K562 (cell line): ENCODE data around the gene TFF1. TPM values are rescaled to one million over a fixed set of nuclear protein-coding genes. Genes with fewer than 3 reads are reported as not detected.

Experiments used
- ATAC-seq: fragments of 200-7000 bp; cut with Tn5 transposase; 3 replicates; pipeline ENCODE4 v1.9.1; 2020; ENCODE audit warnings: moderate library complexity
- BruUV-seq: library from RNA; stranded (reverse); fragments of 400-500 nt; replicated peaks from 2 replicates; lab custom pipeline; 2021; lab: Mats Ljungman, UMichigan
- CTCF ChIA-PET: fragments of 300-600 bp; formaldehyde crosslinking; extraction: SDS; loops from one replicate; lab custom pipeline; 2021; ENCODE audit warnings: low intra/inter-chr PET ratio; lab: Yijun Ruan, JAX
- POLR2A ChIA-PET: fragments of 300-600, 350-650 bp; sonication (Branson Sonifier 250); formaldehyde crosslinking; extraction: SDS; loops from one replicate; lab custom pipeline; 2021; ENCODE audit warnings: antibody characterized with exemption, inconsistent platforms; lab: Yijun Ruan, JAX
- DNase-seq, 4 experiments: peaks; one replicate each; pipeline versions ENCODE4 v3.0.0 to v3.0.0-alpha.2; 2011 to 2018; ENCODE audit warnings: low spot score in 3 of 4, mixed read lengths in 3 of 4; ENCODE audit errors: extremely low read depth in 1 of 4
- FAIRE-seq: peaks from 2 replicates; lab custom pipeline; 2011; peaks lifted over from hg19 to GRCh38; lab: Jason Lieb, UNC
- H2AFZ ChIP-seq: 2 replicates; pipeline ENCODE4 v1.6.0; 2011; ENCODE audit warnings: low read depth, low read length, control low read depth, inconsistent platforms
- H3K27ac ChIP-seq: fragments of 200-600 bp; 3 replicates; pipeline ENCODE4 v1.8.0; 2011; ENCODE audit warnings: low read depth, mild to moderate bottlenecking, control low read depth, inconsistent platforms, low read length, moderate library complexity, mixed read lengths; ENCODE audit errors: extremely low read depth
- H3K27me3 ChIP-seq, 2 experiments: fragments of 300-600 bp in 1 of 2; 2 replicates in 1 of 2; 3 replicates in 1 of 2; pipeline versions ENCODE4 v1.6.0 to v1.8.0; 2011; ENCODE audit warnings: inconsistent platforms in 2 of 2, low read length in 2 of 2, mild to moderate bottlenecking in 1 of 2, mixed read lengths in 1 of 2, moderate library complexity in 1 of 2; ENCODE audit not compliant: control insufficient read depth in 2 of 2, insufficient read depth in 2 of 2
- H3K36me3 ChIP-seq: fragments of 300-600 bp; 3 replicates; pipeline ENCODE4 v1.8.0; 2011; ENCODE audit warnings: mild to moderate bottlenecking, low read length, inconsistent platforms; ENCODE audit not compliant: control insufficient read depth, insufficient read depth
- H3K4me1 ChIP-seq, 2 experiments: fragments of 200-600 bp in 1 of 2; replicated peaks in 1 of 2; 2 replicates in 1 of 2; 3 replicates in 1 of 2; pipeline versions ENCODE4 v1.5.1 to v1.8.0; 2011; ENCODE audit warnings: inconsistent platforms in 2 of 2, low read length in 2 of 2, mild to moderate bottlenecking in 1 of 2, mixed read lengths in 1 of 2, moderate library complexity in 1 of 2; ENCODE audit not compliant: control insufficient read depth in 2 of 2, insufficient read depth in 2 of 2
- H3K4me2 ChIP-seq: 2 replicates; pipeline ENCODE4 v1.6.1; 2011; ENCODE audit warnings: low read length, control low read depth, inconsistent platforms, mixed read lengths; ENCODE audit not compliant: insufficient read depth
- H3K4me3 ChIP-seq: fragments of 200-600 bp; sonication (generic), shearing (Covaris generic); 2 replicates; pipeline ENCODE4 v1.5.1; 2016; ENCODE audit warnings: control low read depth, inconsistent platforms
- H3K79me2 ChIP-seq: fragments of 200-600 bp; 3 replicates; pipeline ENCODE4 v1.8.0; 2011; ENCODE audit warnings: low read length, inconsistent platforms; ENCODE audit not compliant: control insufficient read depth, insufficient read depth
- H3K9ac ChIP-seq, 2 experiments: 2 replicates each; pipeline versions ENCODE4 v1.6.0 to v1.6.1; 2011; ENCODE audit warnings: low read depth in 2 of 2, low read length in 2 of 2, control low read depth in 1 of 2, inconsistent platforms in 1 of 2, mild to moderate bottlenecking in 1 of 2, mixed read lengths in 1 of 2; ENCODE audit not compliant: insufficient read depth in 1 of 2
- H3K9me1 ChIP-seq: one replicate; pipeline ENCODE4 v1.6.0; 2011; ENCODE audit warnings: inconsistent platforms, mild to moderate bottlenecking, low read length, moderate library complexity; ENCODE audit not compliant: control insufficient read depth, insufficient read depth
- H3K9me3 ChIP-seq: replicated peaks from 2 replicates; pipeline ENCODE4 v1.5.1; 2011; ENCODE audit warnings: low read depth, low read length, inconsistent platforms; ENCODE audit not compliant: control insufficient read depth, insufficient read depth
- H4K20me1 ChIP-seq: replicated peaks from 2 replicates; pipeline ENCODE4 v1.6.1; 2011; ENCODE audit warnings: low read length, inconsistent platforms, mixed read lengths; ENCODE audit not compliant: control insufficient read depth, insufficient read depth
- CHD2 ChIP-seq: IDR thresholded peaks from 2 replicates; pipeline ENCODE4 v1.6.1; 2011; ENCODE audit warnings: low read depth, low read length
- PREB ChIP-seq: sonication (generic); formaldehyde crosslinking; IDR thresholded peaks from 2 replicates; pipeline ENCODE4 v1.8.1; 2023; ENCODE audit warnings: mild to moderate bottlenecking, missing genetic modification reagents
- SAFB ChIP-seq: fragments of 200-400 bp; formaldehyde crosslinking; IDR thresholded peaks from 2 replicates; pipeline ENCODE4 v1.6.1; 2017; ENCODE audit warnings: low read depth, low read length, borderline replicate concordance
- TAF7 ChIP-seq: fragments of 450-650 bp; IDR thresholded peaks from 2 replicates; pipeline ENCODE4 v1.6.1; 2016; ENCODE audit warnings: missing genetic modification characterization, missing compliant biosample characterization
- ZNF143 ChIP-seq: sonication (generic); formaldehyde crosslinking; IDR thresholded peaks from 2 replicates; pipeline ENCODE4 v1.9.0; 2022; ENCODE audit warnings: mild to moderate bottlenecking, missing genetic modification reagents
- WGBS: fragments of 100-300 bp; shearing (Covaris generic); methylation state at CpG from one replicate; pipeline ENCODE4 v1.1.6; 2016; ENCODE audit warnings: low coverage, mixed read lengths; ENCODE audit not compliant: insufficient coverage; ENCODE audit errors: missing lambda C conversion rate; 5-methylcytosine and 5-hydroxymethylcytosine counted together
- in situ Hi-C: fragments of 300-500 bp; cut with MboI; formaldehyde crosslinking; loops from 4 replicates; pipeline ENCODE4 v1.15.0; 2018; ENCODE audit warnings: inconsistent platforms, mixed read lengths
- intact Hi-C: fragments of 100-400 bp; cut with micrococcal nuclease; formaldehyde crosslinking; loops from 2 replicates; pipeline ENCODE4 v1.14.2; 2022
- polyA plus RNA-seq, 8 experiments: library from polyadenylated mRNA; depleted of rRNA in 4 of 8; stranded (reverse) in 5 of 8; unstranded in 3 of 8; fragments of >200 nt; fragmentation: Nextera tagmentation in 2 of 8; fragmentation: Illumina TruSeq in 1 of 8; extraction: Ambion mirVana in 2 of 8; extraction: Trizol in 1 of 8; gene quantifications; 2 replicates each; pipeline versions ENCODE4 v1.2.1 to v1.2.3, GENCODE V29; 2011 to 2014; ENCODE audit warnings: inconsistent platforms in 1 of 8, missing spikeins in 1 of 8
- total RNA-seq, 7 experiments: library from RNA; depleted of rRNA in 6 of 7; stranded (reverse); fragments of >200 nt in 6 of 7; fragmentation: Illumina TruSeq in 2 of 7; extraction: Trizol in 2 of 7; gene quantifications; 2 replicates each; pipeline versions ENCODE4 v1.2.1 to v1.2.3, GENCODE V29; 2011 to 2021; ENCODE audit warnings: low replicate concordance in 1 of 7

The TFF1 gene
- total and polyA plus RNA-seq, 9 of the 15 experiments (the other 6 are each of a cell fraction or from before 2014, with no cell fraction given) = 0.31 TPM; not detected in 8

- no peak overlapping the region for H2AFZ ChIP-seq
- no peak overlapping the region for H3K4me2 ChIP-seq
- no peak overlapping the region for H3K9ac ChIP-seq
- H3K9me1 ChIP-seq = no peaks in the 10 kb centered on the region
- TF ChIP-seq PREB (CRISPR knock-in tag) (no peak), SAFB (no peak), CHD2 (no peak), ZNF143 (CRISPR knock-in tag) (no peak), TAF7 (tag) (no peak)
- H4K20me1 ChIP-seq = no peaks in the 10 kb centered on the region
- H3K27ac ChIP-seq = no peak overlapping the region
- no peak for FAIRE-seq
- intact Hi-C loops = loop anchor here (10.0 kb wide), 1 partner anchor 122 kb away; no protein-coding TSS in a partner anchor
- in situ Hi-C loops = no loop called here
- no peak overlapping the region for H3K4me3 ChIP-seq
- no peaks in the 10 kb centered on the region for H3K36me3 ChIP-seq
- no peaks in the 10 kb centered on the region for H3K4me1 ChIP-seq
- H3K79me2 ChIP-seq = no peaks in the 10 kb centered on the region
- no peak for DNase-seq
- BruUV-seq = no TSS peak
- no peaks in the 10 kb centered on the region for H3K9me3 ChIP-seq
- CTCF ChIA-PET = no interaction called here
- POLR2A ChIA-PET = no interaction called here
- WGBS = 0% methylated on average over 4 of the region's 5 CpGs
- H3K27me3 ChIP-seq = peaks cover 0 to 4% of the 10 kb centered on the region in 2 experiments; a peak in 1 of 5 replicates
- ATAC-seq = no peak
Observed at GRCh38 chr21:42332557-42333317, 33.6 kb downstream of the TFF1 start.
